IMR-90 (cell line): ENCODE measurements around the gene NEUROD2. TPM values are rescaled to one million over a fixed set of nuclear protein-coding genes. Genes with fewer than 3 reads are reported as not detected.
A peak's percentile ranks its signal among the peaks of the same experiment; 100 is the strongest.

Experiments
- ATAC-seq: fragments of 200-7000 bp; cut with Tn5 transposase; 2 replicates; pipeline ENCODE4 v1.9.1; 2020; ENCODE audit warnings: low read depth, mild to moderate bottlenecking, moderate library complexity
- BruUV-seq: library from RNA; stranded (reverse); fragments of 400-500 nt; replicated peaks from 2 replicates; lab custom pipeline; 2021; lab: Mats Ljungman, UMichigan
- CTCF ChIA-PET: fragments of 300-600 bp; formaldehyde crosslinking; extraction: SDS; loops from one replicate; lab custom pipeline; 2021; ENCODE audit warnings: antibody characterized with exemption; lab: Yijun Ruan, JAX
- POLR2A ChIA-PET: fragments of 300-600 bp; sonication (Branson Sonifier 250); formaldehyde crosslinking; loops from one replicate; lab custom pipeline; 2022; ENCODE audit warnings: antibody characterized with exemption; ENCODE audit not compliant: unreplicated experiment; lab: Charles Lee
- DNase-seq: peaks from one replicate; pipeline ENCODE4 v3.0.0; 2013
- H2AFZ ChIP-seq: replicated peaks from 2 replicates; pipeline ENCODE3; 2013; ENCODE audit warnings: low read length, mild to moderate bottlenecking; ENCODE audit not compliant: poor library complexity
- H2AK5ac ChIP-seq: 2 replicates; pipeline ENCODE4 v1.6.1; 2013; ENCODE audit warnings: low read depth, low read length, inconsistent platforms
- H2AK9ac ChIP-seq: replicated peaks from 2 replicates; pipeline ENCODE3; 2013; ENCODE audit warnings: mild to moderate bottlenecking, low read depth, low read length, moderate library complexity; ENCODE audit not compliant: poor library complexity
- H2BK120ac ChIP-seq: 2 replicates; pipeline ENCODE4 v1.6.1; 2013; ENCODE audit warnings: low read depth, low read length, inconsistent platforms
- H2BK15ac ChIP-seq: 3 replicates; pipeline ENCODE4 v1.6.1; 2013; ENCODE audit warnings: low read depth, low read length, inconsistent platforms
- H2BK20ac ChIP-seq: 2 replicates; pipeline ENCODE4 v1.6.1; 2013; ENCODE audit warnings: low read depth, mild to moderate bottlenecking, inconsistent platforms, low read length, moderate library complexity
- H2BK5ac ChIP-seq: 2 replicates; pipeline ENCODE4 v1.6.1; 2013; ENCODE audit warnings: mild to moderate bottlenecking, low read depth, low read length, inconsistent platforms; ENCODE audit not compliant: poor library complexity, severe bottlenecking
- H3K14ac ChIP-seq: replicated peaks from 2 replicates; pipeline ENCODE4 v1.6.1; 2013; ENCODE audit warnings: low read depth, low read length, inconsistent platforms
- H3K18ac ChIP-seq: 2 replicates; pipeline ENCODE4 v1.6.1; 2013; ENCODE audit warnings: low read depth, low read length, control low read depth
- H3K23ac ChIP-seq: 2 replicates; pipeline ENCODE4 v1.6.1; 2013; ENCODE audit warnings: low read depth, low read length, inconsistent platforms
- H3K27ac ChIP-seq: 2 replicates; pipeline ENCODE4 v1.5.1; 2013; ENCODE audit warnings: mild to moderate bottlenecking, control low read depth, low read length; ENCODE audit not compliant: insufficient read depth
- H3K27me3 ChIP-seq: 2 replicates; pipeline ENCODE4 v1.6.1; 2013; ENCODE audit warnings: low read length; ENCODE audit not compliant: control insufficient read depth, insufficient read depth
- H3K36me3 ChIP-seq: 2 replicates; pipeline ENCODE4 v1.6.1; 2013; ENCODE audit warnings: low read length, mixed read lengths; ENCODE audit not compliant: control insufficient read depth, insufficient read depth
- H3K4ac ChIP-seq: 2 replicates; pipeline ENCODE4 v1.6.1; 2013; ENCODE audit warnings: low read depth, low read length, inconsistent platforms
- H3K4me1 ChIP-seq: 2 replicates; pipeline ENCODE4 v1.6.1; 2013; ENCODE audit warnings: low read length, mixed read lengths; ENCODE audit not compliant: control insufficient read depth, insufficient read depth
- H3K4me2 ChIP-seq: 2 replicates; pipeline ENCODE4 v1.6.1; 2013; ENCODE audit warnings: low read depth, mild to moderate bottlenecking, control low read depth, low read length, moderate library complexity
- H3K4me3 ChIP-seq: 2 replicates; pipeline ENCODE4 v1.5.1; 2013; ENCODE audit warnings: low read depth, mild to moderate bottlenecking, control low read depth, low read length, moderate library complexity; ENCODE audit not compliant: insufficient read depth
- H3K56ac ChIP-seq: 2 replicates; pipeline ENCODE4 v1.6.1; 2013; ENCODE audit warnings: low read length, inconsistent platforms; ENCODE audit not compliant: insufficient read depth; ENCODE audit errors: extremely low read depth
- H3K79me1 ChIP-seq, 2 experiments: 2 replicates each; pipeline ENCODE4 v1.6.1; 2013; ENCODE audit warnings: low read length in 2 of 2, inconsistent platforms in 1 of 2, low read depth in 1 of 2
- H3K9ac ChIP-seq: 2 replicates; pipeline ENCODE4 v1.6.1; 2013; ENCODE audit warnings: low read depth, low read length, control low read depth
- H3K9me1 ChIP-seq: 2 replicates; pipeline ENCODE4 v1.6.1; 2013; ENCODE audit warnings: low read length, inconsistent platforms; ENCODE audit not compliant: insufficient read depth
- H3K9me3 ChIP-seq: 2 replicates; pipeline ENCODE4 v1.6.1; 2013; ENCODE audit warnings: low read length; ENCODE audit not compliant: control insufficient read depth, insufficient read depth
- H4K20me1 ChIP-seq: 2 replicates; pipeline ENCODE4 v1.6.1; 2013; ENCODE audit warnings: low read length, inconsistent platforms; ENCODE audit not compliant: insufficient read depth
- H4K5ac ChIP-seq: 2 replicates; pipeline ENCODE4 v1.6.1; 2013; ENCODE audit warnings: mild to moderate bottlenecking, low read depth, low read length, control low read depth
- H4K8ac ChIP-seq, 2 experiments: 2 replicates each; pipeline ENCODE4 v1.6.1; 2013; ENCODE audit warnings: low read depth in 2 of 2, low read length in 2 of 2, control low read depth in 1 of 2, inconsistent platforms in 1 of 2
- H4K91ac ChIP-seq: 2 replicates; pipeline ENCODE4 v1.6.1; 2013; ENCODE audit warnings: low read depth, low read length, inconsistent platforms; ENCODE audit not compliant: insufficient read depth
- CEBPB ChIP-seq: IDR thresholded peaks from 2 replicates; pipeline ENCODE4 v1.6.1; 2012; ENCODE audit warnings: low read depth, low read length, improper control_type of control experiment
- CHD1 ChIP-seq: IDR thresholded peaks from 2 replicates; pipeline ENCODE4 v1.6.1; 2012; ENCODE audit warnings: low read depth, low read length, improper control_type of control experiment
- CTCF ChIP-seq: conservative IDR thresholded peaks from 2 replicates; pipeline ENCODE4 v1.5.1; 2012; ENCODE audit warnings: mild to moderate bottlenecking, low read depth, low read length, improper control_type of control experiment
- ELK1 ChIP-seq: fragments of 150-350 bp; IDR thresholded peaks from 2 replicates; pipeline ENCODE4 v1.6.1; 2016; ENCODE audit warnings: low read depth, mild to moderate bottlenecking, low read length, moderate library complexity, borderline replicate concordance
- FOS ChIP-seq: fragments of 150-350 bp; IDR thresholded peaks from 2 replicates; pipeline ENCODE4 v1.6.1; 2016; ENCODE audit warnings: low read depth, low read length
- MAZ ChIP-seq: IDR thresholded peaks from 2 replicates; pipeline ENCODE4 v1.6.1; 2012; ENCODE audit warnings: low read depth, mild to moderate bottlenecking, low read length, improper control_type of control experiment, moderate library complexity, borderline replicate concordance
- MXI1 ChIP-seq: IDR thresholded peaks from 2 replicates; pipeline ENCODE4 v1.6.1; 2012; ENCODE audit warnings: low read depth, mild to moderate bottlenecking, low read length, moderate library complexity, borderline replicate concordance
- NFE2L2 ChIP-seq: fragments of 150-350 bp; IDR thresholded peaks from 2 replicates; pipeline ENCODE4 v1.6.1; 2016; ENCODE audit warnings: low read depth, mild to moderate bottlenecking, low read length
- POLR2A ChIP-seq: IDR thresholded peaks from 2 replicates; pipeline ENCODE4 v1.6.1; 2012; ENCODE audit warnings: mild to moderate bottlenecking, low read depth, low read length
- RAD21 ChIP-seq: IDR thresholded peaks from 2 replicates; pipeline ENCODE4 v1.6.1; 2012; ENCODE audit warnings: low read length, improper control_type of control experiment
- RCOR1 ChIP-seq: IDR thresholded peaks from 2 replicates; pipeline ENCODE4 v1.6.1; 2012; ENCODE audit warnings: mild to moderate bottlenecking, low read length, improper control_type of control experiment; ENCODE audit not compliant: insufficient replicate concordance
- RFX5 ChIP-seq: IDR thresholded peaks from 2 replicates; pipeline ENCODE4 v1.8.0; 2012; ENCODE audit warnings: low read depth, mild to moderate bottlenecking, low read length, moderate library complexity
- SMC3 ChIP-seq: fragments of 150-350 bp; IDR thresholded peaks from 2 replicates; pipeline ENCODE4 v1.6.1; 2016; ENCODE audit warnings: low read depth, mild to moderate bottlenecking, antibody characterized with exemption, low read length, moderate library complexity
- USF2 ChIP-seq: fragments of 150-350 bp; IDR thresholded peaks from 2 replicates; pipeline ENCODE4 v1.6.1; 2017; ENCODE audit warnings: mild to moderate bottlenecking, antibody characterized with exemption, low read length, low read depth
- WGBS, 2 experiments: methylation state at CpG; one replicate each; pipeline versions ENCODE4 v1.1.5 to v1.1.7; 2013; ENCODE audit warnings: missing lambda C conversion rate in 2 of 2; ENCODE audit not compliant: insufficient read length in 1 of 2; ENCODE audit errors: extremely low coverage in 2 of 2; 5-methylcytosine and 5-hydroxymethylcytosine counted together
- dilution Hi-C: fragments of 300-500 bp; cut with HindIII; formaldehyde crosslinking; loops from one replicate; pipeline ENCODE4 v1.14.3; 2018; ENCODE audit warnings: low sequenced_read_pairs; ENCODE audit not compliant: unreplicated experiment
- in situ Hi-C: fragments of 300-500 bp; cut with MboI; formaldehyde crosslinking; loops from 3 replicates; pipeline ENCODE4 v1.14.3; 2019; ENCODE audit warnings: low sequenced_read_pairs, inconsistent platforms, mixed read lengths
- intact Hi-C: fragments of 100-400 bp; cut with micrococcal nuclease; formaldehyde crosslinking; loops from 2 replicates; pipeline ENCODE4 v1.10.0; 2022
- polyA plus RNA-seq, 3 experiments: library from polyadenylated mRNA; depleted of rRNA; stranded (reverse); fragments of >200 nt; gene quantifications; 2 replicates each; pipeline ENCODE4 v1.2.3, GENCODE V29; 2012; ENCODE audit warnings: low replicate concordance in 1 of 3
- total RNA-seq: library from RNA; depleted of rRNA; stranded (reverse); fragments of >200 nt; gene quantifications from 2 replicates; pipeline ENCODE4 v1.2.3, GENCODE V29; 2012

The NEUROD2 gene
- total and polyA plus RNA-seq, 2 of the 4 experiments (the other 2 are of a cell fraction), result not detected

- no peaks in the 10 kb centered on the region for H3K36me3 ChIP-seq
- no peak overlapping the region for H2BK120ac ChIP-seq
- intact Hi-C loops (no loop called here), in situ Hi-C loops (no loop called here), dilution Hi-C loops (no loop called here)
- no peaks in the 10 kb centered on the region for H3K79me1 ChIP-seq
- no peak overlapping the region for H3K4me2 ChIP-seq
- H4K91ac ChIP-seq, result no peak overlapping the region
- no TSS peak for BruUV-seq
- no peak overlapping the region for H2AFZ ChIP-seq
- no peak overlapping the region for H2AK9ac ChIP-seq
- no peak overlapping the region for H3K23ac ChIP-seq
- TF ChIP-seq FOS, result no peak
- no peak for TF ChIP-seq MXI1
- TF ChIP-seq MAZ, result no peak
- TF ChIP-seq CHD1, result no peak
- TF ChIP-seq RAD21, result no peak
- TF ChIP-seq POLR2A, result no peak
- TF ChIP-seq RFX5, result no peak
- TF ChIP-seq RCOR1, result no peak
- TF ChIP-seq CTCF, result no peak
- no peak for TF ChIP-seq NFE2L2
- TF ChIP-seq ELK1, result no peak
- TF ChIP-seq CEBPB, result no peak
- TF ChIP-seq SMC3, result no peak
- TF ChIP-seq USF2, result no peak
- peaks cover 93% of the 10 kb centered on the region for H3K27me3 ChIP-seq
- 1% methylated on average over 41 of the region's 102 CpGs; no CpG with 5 or more reads in 1 of the 2 experiments for WGBS, 2 experiments
- no peak overlapping the region for H2BK20ac ChIP-seq
- no peak overlapping the region for H2BK5ac ChIP-seq
- CTCF ChIA-PET, result no interaction called here
- H2BK15ac ChIP-seq, result no peak overlapping the region
- no peaks in the 10 kb centered on the region; the same call in 1 of the 2 replicates for H3K4me1 ChIP-seq
- no peak overlapping the region for H4K5ac ChIP-seq
- no peak overlapping the region for H3K56ac ChIP-seq
- DNase-seq, result no peak
- H3K27ac ChIP-seq, result no peak overlapping the region
- H3K18ac ChIP-seq, result no peak overlapping the region
- H4K20me1 ChIP-seq, result peaks cover 5% of the 10 kb centered on the region; the same call in 1 of the 2 replicates
- H3K9ac ChIP-seq, result no peak overlapping the region
- POLR2A ChIA-PET, result no interaction called here
- H3K4me3 ChIP-seq, result no peak overlapping the region
- no peak overlapping the region for H3K4ac ChIP-seq
- 0 out of 2 replicates have a peak, but pooled peaks cover 2% of the 10 kb centered on the region for H3K9me3 ChIP-seq
- ATAC-seq, result peak; percentile 59
- no peaks in the 10 kb centered on the region for H3K9me1 ChIP-seq
- no peak overlapping the region for H3K14ac ChIP-seq
- no peak overlapping the region for H4K8ac ChIP-seq
- H2AK5ac ChIP-seq, result no peak overlapping the region
These were observed 2.0 kb downstream of the NEUROD2 start for GRCh38 chr17:39605492-39606433.
